Ovary (tissue), 9 donors: ENCODE data around the gene SQSTM1. TPM values are rescaled to one million over a fixed set of nuclear protein-coding genes. Genes with fewer than 3 reads are reported as not detected.

Source experiments
- DNase-seq, 5 donors: peaks; one replicate each; pipeline ENCODE4 v3.0.0-alpha.2; 2019 to 2020
- H3K27ac ChIP-seq, 2 donors: fragments of 200-600 bp; one replicate each; pipeline versions ENCODE4 v1.5.1 to v1.8.0; 2019 to 2022
- H3K27me3 ChIP-seq: fragments of 200-600 bp; one replicate; pipeline ENCODE4 v1.8.0; 2022
- H3K36me3 ChIP-seq: fragments of 200-600 bp; sonication (generic); one replicate; pipeline ENCODE4 v1.5.1; 2019
- H3K4me1 ChIP-seq: one replicate; pipeline ENCODE4 v1.8.1; 2013; ENCODE audit warnings: mild to moderate bottlenecking, moderate library complexity; ENCODE audit not compliant: insufficient read depth
- H3K4me3 ChIP-seq: fragments of 200-600 bp; sonication (generic); one replicate; pipeline ENCODE4 v1.5.1; 2017
- H3K9me3 ChIP-seq, 2 donors: fragments of 200-600 bp in 1 of 2; sonication (generic) in 1 of 2; one replicate each; pipeline versions ENCODE4 v1.5.1 to v1.8.1; 2013 to 2019; ENCODE audit warnings: mild to moderate bottlenecking in 1 of 2, moderate library complexity in 1 of 2
- EP300 ChIP-seq: sonication (generic); formaldehyde crosslinking; IDR thresholded peaks from one replicate; pipeline ENCODE4 v1.6.1; 2017; ENCODE audit warnings: antibody characterized with exemption
- POLR2A ChIP-seq: fragments of 450-650 bp; IDR thresholded peaks from one replicate; pipeline ENCODE4 v1.6.1; 2017; ENCODE audit warnings: antibody characterized with exemption, mild to moderate bottlenecking, moderate library complexity
- WGBS, 3 donors: extraction: QIAGEN DNeasy Blood & Tissue Kit in 1 of 3; methylation state at CpG; one replicate each; pipeline versions ENCODE4 v1.1.5 to v1.1.7; 2013 to 2017; 5-methylcytosine and 5-hydroxymethylcytosine counted together
- intact Hi-C, 4 donors: fragments of 100-400 bp; cut with DNase I; formaldehyde crosslinking; loops; one replicate each; pipeline versions ENCODE4 v1.11.0 to v1.15.1; 2022 to 2023
- polyA plus RNA-seq, 2 donors: library from polyadenylated mRNA; stranded (reverse); fragments of 200-250 nt in 1 of 2; fragments of 350-450 nt in 1 of 2; fragmentation: Illumina TruSeq in 1 of 2; extraction: RNeasy Lipid Tissue Mini Kit (QIAGEN cat#74804) in 1 of 2; gene quantifications; one replicate each; pipeline ENCODE4 v1.2.3, GENCODE V29; 2013 to 2014
- total RNA-seq, 7 donors: library from RNA; depleted of rRNA in 2 of 7; stranded (reverse); fragments of >200 nt in 2 of 7; fragmentation: NEBNext Ultra II Directional in 3 of 7; extraction: Animal tissue kit (Norgen Biotek cat#: 25700) in 3 of 7; gene quantifications; one replicate each; pipeline versions ENCODE4 v1.1.0 to v1.2.4, GENCODE V29; 2016 to 2023
- TF ChIP-seq, protein P1 (sequence below), 3 donors: fragments of 450-650 bp in 2 of 3; fragments of 200-600 bp in 1 of 3; IDR thresholded peaks; one replicate each; pipeline versions ENCODE4 v1.5.1 to v1.8.0; 2016 to 2022; ENCODE audit warnings: antibody characterized with exemption in 3 of 3, mild to moderate bottlenecking in 1 of 3
- donor health status: DM: no; HTN: no; CAD: no; lungs with moderate emphysema.
- donor health status: DM: no; HTN: no; CAD: no.
- donor health status: Bipolar disorder and iron deficiency.
- donor health status: DM: yes; HTN: yes; CAD: no.
- donor health status: DM: no; HTN: no; CAD: no.
- donor health status: DM: yes; HTN: yes; CAD: no.

The SQSTM1 gene
- total and polyA plus RNA-seq, 9 donors, result 125 to 457 (median 320) TPM

DNA sequence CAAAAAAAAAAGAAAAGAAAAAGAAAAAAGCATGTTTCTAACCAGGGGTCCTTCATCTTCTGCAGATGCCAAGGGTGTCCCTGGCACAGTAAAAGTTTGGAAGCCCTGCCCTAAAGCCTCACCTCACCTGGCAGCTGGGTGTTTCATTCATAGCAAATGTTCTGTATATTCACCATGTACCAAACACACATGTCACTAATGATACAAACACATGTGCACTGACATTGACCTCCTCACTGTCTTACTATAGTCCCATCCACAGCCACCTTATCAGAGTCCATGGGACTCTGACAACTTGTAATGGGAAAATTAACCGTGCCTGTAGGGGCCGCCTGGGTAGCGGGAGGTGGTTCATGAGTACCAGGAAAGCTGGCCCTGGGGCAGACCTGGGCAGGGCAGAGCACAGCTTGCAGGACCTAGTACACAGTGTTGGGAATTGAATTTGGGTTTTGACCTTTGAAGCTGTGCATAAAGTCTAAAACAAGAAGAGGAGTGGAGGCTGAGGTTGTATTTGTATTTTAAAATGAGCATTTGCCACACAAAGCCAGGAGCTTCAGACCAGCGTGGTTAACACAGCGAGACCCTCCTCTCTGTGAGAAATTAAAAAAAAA is 7.6 kb upstream of the SQSTM1 start:
- TF ChIP-seq, protein P1, sequence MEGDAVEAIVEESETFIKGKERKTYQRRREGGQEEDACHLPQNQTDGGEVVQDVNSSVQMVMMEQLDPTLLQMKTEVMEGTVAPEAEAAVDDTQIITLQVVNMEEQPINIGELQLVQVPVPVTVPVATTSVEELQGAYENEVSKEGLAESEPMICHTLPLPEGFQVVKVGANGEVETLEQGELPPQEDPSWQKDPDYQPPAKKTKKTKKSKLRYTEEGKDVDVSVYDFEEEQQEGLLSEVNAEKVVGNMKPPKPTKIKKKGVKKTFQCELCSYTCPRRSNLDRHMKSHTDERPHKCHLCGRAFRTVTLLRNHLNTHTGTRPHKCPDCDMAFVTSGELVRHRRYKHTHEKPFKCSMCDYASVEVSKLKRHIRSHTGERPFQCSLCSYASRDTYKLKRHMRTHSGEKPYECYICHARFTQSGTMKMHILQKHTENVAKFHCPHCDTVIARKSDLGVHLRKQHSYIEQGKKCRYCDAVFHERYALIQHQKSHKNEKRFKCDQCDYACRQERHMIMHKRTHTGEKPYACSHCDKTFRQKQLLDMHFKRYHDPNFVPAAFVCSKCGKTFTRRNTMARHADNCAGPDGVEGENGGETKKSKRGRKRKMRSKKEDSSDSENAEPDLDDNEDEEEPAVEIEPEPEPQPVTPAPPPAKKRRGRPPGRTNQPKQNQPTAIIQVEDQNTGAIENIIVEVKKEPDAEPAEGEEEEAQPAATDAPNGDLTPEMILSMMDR (IDR thresholded peaks at IDR 0.05), result no peak
- no peak for TF ChIP-seq EP300
- TF ChIP-seq POLR2A, result no peak
- H3K36me3 ChIP-seq, result no peaks in the 10 kb centered on the region
- no peaks in the 10 kb centered on the region for H3K9me3 ChIP-seq
- intact Hi-C loops, result no loop called here
- H3K27ac ChIP-seq, result no peak overlapping the region
- H3K4me1 ChIP-seq, result peaks cover 9% of the 10 kb centered on the region
- H3K4me3 ChIP-seq, result no peak overlapping the region
- no peak for DNase-seq
- 89 to 93% (median 91%) methylated on average over 5 of the region's 5 CpGs for WGBS, 3 donors
- H3K27me3 ChIP-seq, result no peaks in the 10 kb centered on the region

DNA sequence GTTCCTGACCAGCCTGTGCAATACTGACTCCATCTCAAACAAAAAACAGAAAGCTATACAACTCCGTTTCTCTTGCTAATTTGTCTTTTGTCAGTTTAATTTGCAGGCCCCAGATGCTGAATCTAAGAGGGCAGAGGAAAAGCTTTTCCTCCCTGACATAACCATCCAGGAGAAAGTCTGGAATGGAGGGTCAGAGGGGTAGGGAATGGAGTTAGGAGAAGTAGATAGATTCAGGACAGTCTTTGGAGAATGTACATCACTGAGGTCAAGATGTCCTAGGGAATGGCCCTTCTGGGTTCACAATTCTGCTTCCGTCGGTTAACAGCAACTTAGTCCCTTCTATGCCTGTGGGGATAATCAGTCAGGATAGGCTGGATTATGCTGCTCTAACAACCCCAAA is 6.6 kb upstream of the SQSTM1 start:
- no peaks in the 10 kb centered on the region for H3K9me3 ChIP-seq
- peaks cover 9% of the 10 kb centered on the region for H3K4me1 ChIP-seq
- no peak overlapping the region for H3K4me3 ChIP-seq
- intact Hi-C loops, result no loop called here
- no peaks in the 10 kb centered on the region for H3K36me3 ChIP-seq
- no peak for TF ChIP-seq EP300
- TF ChIP-seq, protein P1 (IDR thresholded peaks at IDR 0.05), result no peak
- TF ChIP-seq POLR2A, result no peak
- H3K27me3 ChIP-seq, result no peaks in the 10 kb centered on the region
- H3K27ac ChIP-seq, result no peak overlapping the region
- DNase-seq, result no peak
- WGBS, 3 donors, result 72 to 76% (median 75%) methylated on average over 3 of the region's 3 CpGs

DNA sequence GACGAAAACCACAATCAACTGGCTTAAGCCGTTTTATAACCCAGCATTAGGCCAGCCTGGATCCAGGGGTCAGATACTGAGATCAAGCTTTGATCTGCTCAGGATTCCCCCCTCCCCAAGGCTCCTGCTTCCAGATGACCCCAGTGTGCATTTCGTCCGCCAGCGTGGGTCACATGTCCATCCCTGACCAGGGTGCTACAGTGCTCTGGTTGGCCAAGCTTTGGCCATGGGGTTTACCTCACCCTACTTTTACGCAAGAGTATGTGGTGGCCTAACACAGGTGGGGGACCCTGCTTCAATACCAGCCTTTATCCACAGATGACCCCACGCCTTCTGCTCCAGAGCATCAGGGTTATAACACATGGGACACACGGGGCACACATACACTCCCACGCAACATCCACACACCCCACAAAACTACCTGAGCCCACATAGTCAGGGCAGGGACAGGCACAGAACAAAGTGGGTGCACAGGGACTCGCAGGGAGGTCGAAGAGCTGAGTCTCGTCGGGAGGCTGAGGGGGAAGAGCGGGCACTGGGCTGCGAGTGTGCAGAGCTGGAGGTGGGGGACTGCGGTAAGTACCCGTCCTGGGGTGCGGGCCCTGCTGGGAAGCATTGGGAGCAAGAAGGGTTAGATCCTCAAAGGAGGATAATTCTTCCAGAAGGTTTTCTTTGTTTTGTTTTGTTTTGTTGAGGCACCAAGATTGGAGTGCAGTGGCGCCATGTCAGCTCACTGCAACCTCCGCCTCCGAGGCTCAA is 5.0 kb upstream of the SQSTM1 start:
- H3K9me3 ChIP-seq, result no peaks in the 10 kb centered on the region
- DNase-seq, result peak in 2 of 5 donors; percentile 33 to 37
- intact Hi-C loops, result no loop called here
- no peaks in the 10 kb centered on the region for H3K27me3 ChIP-seq
- no peak overlapping the region for H3K27ac ChIP-seq
- H3K4me3 ChIP-seq, result no peak overlapping the region
- WGBS, 3 donors, result 94 to 95% (median 95%) methylated on average over 21 of the region's 21 CpGs
- H3K4me1 ChIP-seq, result peaks cover 21% of the 10 kb centered on the region
- H3K36me3 ChIP-seq, result no peaks in the 10 kb centered on the region
- TF ChIP-seq EP300, result no peak
- TF ChIP-seq, protein P1 (IDR thresholded peaks at IDR 0.05), result no peak
- no peak for TF ChIP-seq POLR2A

DNA sequence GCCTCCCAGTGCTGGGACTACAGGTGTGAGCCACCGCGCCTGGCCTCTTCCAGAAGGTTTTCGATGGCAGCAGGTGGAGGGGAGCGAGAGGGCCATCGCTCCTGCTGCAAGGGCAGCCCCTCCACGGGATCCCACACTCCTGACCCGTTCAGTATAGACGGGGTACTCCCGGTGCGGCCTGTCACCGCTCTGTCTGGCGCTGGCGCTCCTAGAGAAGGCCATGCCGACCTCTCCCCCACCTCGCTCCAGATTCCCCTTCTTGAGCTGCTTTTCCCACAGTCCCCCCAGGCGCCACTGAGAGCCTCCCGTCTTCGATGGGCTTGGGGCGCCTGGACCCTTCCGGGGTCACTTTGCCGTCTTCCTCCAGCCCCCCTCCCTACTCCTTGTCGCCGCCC is 4.3 kb upstream of the SQSTM1 start:
- Histone ChIP-seq H3K36me3 (no peaks in the 10 kb centered on the region), H3K27me3 (no peaks in the 10 kb centered on the region), H3K9me3 (no peaks in the 10 kb centered on the region), H3K4me1 (peaks cover 21% of the 10 kb centered on the region), H3K27ac (peak overlapping the region; percentile 53 to 79), H3K4me3 (peak overlapping the region; percentile 40)
- TF ChIP-seq, protein P1 (IDR thresholded peaks at IDR 0.05), result no peak
- no peak for TF ChIP-seq POLR2A
- intact Hi-C loops, result no loop called here
- peak; percentile 35 to 52 (median 44) for DNase-seq
- WGBS, 3 donors, result 46 to 54% (median 47%) methylated on average over 23 of the region's 23 CpGs
